Adrenal gland (tissue), 5 donors: ENCODE measurements around the gene DCBLD1.

ENCODE experiments used
- POLR2A ChIP-seq, 2 donors: fragments of 450-650 bp; IDR thresholded peaks; one replicate each; pipeline ENCODE4 v1.6.1; 2017; ENCODE audit warnings: antibody characterized with exemption in 2 of 2, mild to moderate bottlenecking in 2 of 2, moderate library complexity in 1 of 2
- TF ChIP-seq, protein P1 (sequence below), 6 experiments: fragments of 450-650 bp in 4 of 6; fragments of 200-600 bp in 2 of 6; sonication (generic) in 1 of 6; IDR thresholded peaks; 1 replicate in 5 of 6; 2 replicates in 1 of 6; pipeline versions ENCODE4 v1.5.1 to v1.8.0; 2016 to 2021; ENCODE audit warnings: antibody characterized with exemption in 6 of 6, mild to moderate bottlenecking in 2 of 6, moderate library complexity in 1 of 6
- donor health status: DM: no; HTN: no; CAD: no.

GRCh38 chr6:117585647-117586046, 103.2 kb downstream of the DCBLD1 start:
- TF ChIP-seq, protein P1, sequence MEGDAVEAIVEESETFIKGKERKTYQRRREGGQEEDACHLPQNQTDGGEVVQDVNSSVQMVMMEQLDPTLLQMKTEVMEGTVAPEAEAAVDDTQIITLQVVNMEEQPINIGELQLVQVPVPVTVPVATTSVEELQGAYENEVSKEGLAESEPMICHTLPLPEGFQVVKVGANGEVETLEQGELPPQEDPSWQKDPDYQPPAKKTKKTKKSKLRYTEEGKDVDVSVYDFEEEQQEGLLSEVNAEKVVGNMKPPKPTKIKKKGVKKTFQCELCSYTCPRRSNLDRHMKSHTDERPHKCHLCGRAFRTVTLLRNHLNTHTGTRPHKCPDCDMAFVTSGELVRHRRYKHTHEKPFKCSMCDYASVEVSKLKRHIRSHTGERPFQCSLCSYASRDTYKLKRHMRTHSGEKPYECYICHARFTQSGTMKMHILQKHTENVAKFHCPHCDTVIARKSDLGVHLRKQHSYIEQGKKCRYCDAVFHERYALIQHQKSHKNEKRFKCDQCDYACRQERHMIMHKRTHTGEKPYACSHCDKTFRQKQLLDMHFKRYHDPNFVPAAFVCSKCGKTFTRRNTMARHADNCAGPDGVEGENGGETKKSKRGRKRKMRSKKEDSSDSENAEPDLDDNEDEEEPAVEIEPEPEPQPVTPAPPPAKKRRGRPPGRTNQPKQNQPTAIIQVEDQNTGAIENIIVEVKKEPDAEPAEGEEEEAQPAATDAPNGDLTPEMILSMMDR (IDR thresholded peaks at IDR 0.05): no peak
- no peak for TF ChIP-seq POLR2A (IDR thresholded peaks at IDR 0.05)
